Effector memory CD4-positive, alpha-beta T cell (primary cell): ENCODE measurements around the gene SDR42E2.

Experiments used
- DNase-seq, 3 donors: peaks; one replicate each; pipeline ENCODE4 v3.0.0-alpha.2; 2020
- H3K27ac ChIP-seq: 2 replicates; pipeline ENCODE4 v1.7.0; 2013; ENCODE audit warnings: mild to moderate bottlenecking, low read length, moderate library complexity; ENCODE audit not compliant: insufficient read depth, poor library complexity, severe bottlenecking
- H3K27me3 ChIP-seq: replicated peaks from 2 replicates; pipeline ENCODE4 v1.7.0; 2013; ENCODE audit warnings: mild to moderate bottlenecking, low read length; ENCODE audit not compliant: insufficient read depth, control insufficient read depth, poor library complexity, severe bottlenecking
- H3K36me3 ChIP-seq: 2 replicates; pipeline ENCODE4 v1.7.0; 2013; ENCODE audit warnings: mild to moderate bottlenecking, low read length, moderate library complexity; ENCODE audit not compliant: control insufficient read depth, insufficient read depth
- H3K4me1 ChIP-seq: 2 replicates; pipeline ENCODE4 v1.7.0; 2013; ENCODE audit warnings: low read length, mild to moderate bottlenecking; ENCODE audit not compliant: control insufficient read depth, insufficient read depth, poor library complexity, severe bottlenecking
- H3K4me3 ChIP-seq: 2 replicates; pipeline ENCODE4 v1.7.0; 2013; ENCODE audit warnings: low read length, low read depth, mild to moderate bottlenecking; ENCODE audit not compliant: insufficient read depth, poor library complexity, severe bottlenecking
- H3K9me3 ChIP-seq: 2 replicates; pipeline ENCODE4 v1.7.0; 2013; ENCODE audit warnings: mild to moderate bottlenecking, low read length, moderate library complexity; ENCODE audit not compliant: control insufficient read depth

Gene SDR42E2

DNA sequence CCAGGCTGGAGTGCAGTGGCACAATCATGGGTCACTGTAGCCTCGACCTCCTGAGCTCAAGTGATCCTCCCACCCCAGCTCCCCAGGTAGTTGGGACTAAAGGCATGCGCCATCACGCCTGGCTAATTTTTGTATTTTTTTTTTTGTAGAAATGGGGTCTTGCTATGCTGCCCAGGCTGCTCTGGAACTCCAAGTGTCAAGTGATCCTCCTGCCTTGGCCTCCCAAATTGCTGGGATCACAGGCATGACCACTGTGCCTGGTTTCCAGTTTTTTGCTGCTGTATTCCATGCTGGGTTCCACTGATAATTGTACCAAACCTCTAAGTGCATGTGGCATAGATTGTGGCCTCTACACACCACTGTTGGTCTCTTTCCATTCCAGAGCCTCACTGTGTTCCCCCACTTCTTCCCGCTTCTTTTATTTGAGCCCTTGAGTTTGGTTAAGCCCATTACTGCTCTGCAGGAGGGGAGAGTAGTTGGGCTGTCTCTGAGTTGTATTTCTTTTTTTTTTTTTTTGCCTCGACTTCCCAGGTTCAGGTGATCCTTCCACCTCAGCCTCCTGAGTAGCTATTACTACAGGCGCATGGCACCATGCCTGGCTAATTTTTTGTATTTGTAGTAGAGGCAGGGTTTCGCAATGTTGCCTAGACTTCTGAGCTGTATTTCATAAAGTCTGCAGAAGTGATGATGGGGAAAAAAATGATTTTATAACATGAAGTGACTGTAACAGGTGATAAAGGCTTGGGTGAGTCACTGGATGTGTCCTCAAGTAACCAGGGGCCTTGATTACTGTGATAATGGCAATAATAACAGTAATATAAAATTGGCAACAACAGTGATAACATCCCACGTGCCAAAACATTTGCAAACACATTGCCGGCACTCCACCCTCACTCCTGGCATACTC is 73.8 kb downstream of the SDR42E2 start:
- H3K4me3 ChIP-seq = no peak overlapping the region
- no peak for DNase-seq
- peaks cover 7% of the 10 kb centered on the region for H3K36me3 ChIP-seq
- H3K27ac ChIP-seq = no peak overlapping the region
- H3K27me3 ChIP-seq = no peaks in the 10 kb centered on the region
- peaks cover 12% of the 10 kb centered on the region for H3K4me1 ChIP-seq
- no peaks in the 10 kb centered on the region for H3K9me3 ChIP-seq

DNA sequence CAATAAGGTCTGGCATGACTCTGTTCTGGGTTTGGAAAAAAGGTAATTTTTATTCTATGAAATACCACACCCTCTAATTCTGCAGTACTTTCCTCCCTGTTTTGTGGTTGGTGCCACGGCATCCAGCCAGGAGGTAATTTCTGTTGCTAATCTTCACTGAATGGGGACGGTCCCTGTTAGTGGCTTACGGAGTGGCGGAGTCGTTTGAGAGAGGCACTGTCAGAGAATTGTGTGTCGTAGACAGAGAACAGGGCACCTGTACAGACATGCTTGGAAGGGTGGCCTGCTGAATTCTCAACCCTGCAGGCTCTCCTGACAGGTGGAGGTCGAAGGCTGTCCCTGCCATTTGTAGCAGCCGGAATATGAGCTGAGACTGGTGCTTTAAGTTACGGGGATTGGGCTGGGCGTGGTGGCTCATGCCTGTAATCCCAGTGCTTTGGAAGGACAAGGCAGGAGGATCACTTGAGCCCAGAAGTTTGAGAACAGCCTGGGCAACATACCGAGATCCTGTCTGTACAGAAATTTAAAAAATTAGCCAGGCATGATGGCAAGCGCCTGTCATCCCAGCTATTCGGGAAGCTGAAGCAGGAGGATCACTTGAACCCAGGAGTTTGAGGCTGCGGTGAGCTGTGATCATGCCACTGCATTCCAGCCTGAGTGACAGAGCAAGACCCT is 77.0 kb downstream of the SDR42E2 start:
- H3K27ac ChIP-seq = no peak overlapping the region
- no peak for DNase-seq

DNA sequence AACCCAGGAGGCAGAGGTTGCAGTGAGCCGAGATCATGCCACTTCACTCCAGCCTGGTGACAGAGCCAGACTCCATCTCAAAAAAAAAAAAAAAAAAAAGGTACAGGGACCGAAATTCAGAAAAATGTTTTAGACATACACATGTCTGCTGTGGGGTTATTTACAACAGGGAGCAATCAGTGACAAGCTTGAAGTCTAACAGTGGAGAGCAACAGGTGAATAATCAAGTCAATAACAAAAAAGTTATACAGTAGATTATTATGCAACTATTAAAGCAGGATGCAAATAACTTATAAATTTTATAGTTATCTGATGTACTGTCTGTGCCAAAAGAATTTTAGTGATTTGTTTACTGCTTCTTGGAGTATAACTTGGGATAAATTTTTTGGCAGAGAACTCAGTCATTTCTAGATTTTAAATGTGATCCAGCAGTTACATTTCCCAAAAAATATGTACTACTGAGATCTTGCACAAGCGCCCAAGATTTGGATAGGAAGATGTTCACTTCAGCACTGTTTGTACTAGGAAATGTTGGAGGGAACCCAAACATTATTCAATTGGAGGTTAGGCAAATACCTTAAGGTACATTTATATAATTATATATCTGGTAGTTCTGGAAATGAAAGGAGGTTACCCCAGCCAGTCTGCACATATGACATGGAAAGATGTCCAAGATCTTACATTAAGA is 77.9 kb downstream of the SDR42E2 start:
- H3K27me3 ChIP-seq = no peaks in the 10 kb centered on the region
- H3K9me3 ChIP-seq = no peaks in the 10 kb centered on the region
- no peak for DNase-seq
- peaks cover 7% of the 10 kb centered on the region for H3K36me3 ChIP-seq
- no peak overlapping the region for H3K4me3 ChIP-seq
- H3K27ac ChIP-seq = no peak overlapping the region
- H3K4me1 ChIP-seq = peaks cover 14% of the 10 kb centered on the region

More for the DNA sequence above, 77.0 kb downstream of the SDR42E2 start:
- peaks cover 7% of the 10 kb centered on the region for H3K36me3 ChIP-seq
- no peaks in the 10 kb centered on the region for H3K9me3 ChIP-seq
- H3K27me3 ChIP-seq = no peaks in the 10 kb centered on the region
- peaks cover 14% of the 10 kb centered on the region for H3K4me1 ChIP-seq
- no peak overlapping the region for H3K4me3 ChIP-seq
